Esophagus muscularis mucosa (tissue), 3 donors: ENCODE measurements around the gene OR10C1.

Source experiments
- CTCF ChIP-seq, 3 experiments: fragments of 200-600 bp in 2 of 3; fragments of 450-650 bp in 1 of 3; sonication (generic) in 2 of 3; IDR thresholded peaks; one replicate each; pipeline ENCODE4 v1.5.1; 2017 to 2019; ENCODE audit warnings: antibody characterized with exemption in 3 of 3, mild to moderate bottlenecking in 2 of 3, moderate library complexity in 1 of 3
- EP300 ChIP-seq: sonication (generic); formaldehyde crosslinking; IDR thresholded peaks from one replicate; pipeline ENCODE4 v1.6.1; 2017; ENCODE audit warnings: antibody characterized with exemption

- no peak for TF ChIP-seq CTCF (IDR thresholded peaks at IDR 0.05)
- no peak for TF ChIP-seq EP300
Observed at GRCh38 chr6:29462022-29462421, 22.9 kb downstream of the OR10C1 start.
